GM12892 (cell line): ENCODE results near the gene USP54.

ENCODE experiments used
- POLR2A ChIP-seq: IDR thresholded peaks from 2 replicates; pipeline ENCODE4 v1.6.1; 2011; ENCODE audit warnings: low read depth, low read length, control low read depth
- POLR2AphosphoS5 ChIP-seq: IDR thresholded peaks from 2 replicates; pipeline ENCODE4 v1.6.1; 2011; ENCODE audit warnings: low read depth, low read length, control low read depth
- TAF1 ChIP-seq: IDR thresholded peaks from 2 replicates; pipeline ENCODE4 v1.6.1; 2011; ENCODE audit warnings: low read depth, mild to moderate bottlenecking, control low read depth, low read length, borderline replicate concordance

GRCh38 chr10:73471226-73471625 is 119.9 kb downstream of the USP54 start:
- TF ChIP-seq POLR2A (no peak), TAF1 (no peak), POLR2AphosphoS5 (no peak)
